Activated naive CD8-positive, alpha-beta T cell (primary cell): ENCODE measurements around the gene CCDC88A.

Experiments used
- H3K27ac Mint-ChIP-seq: one replicate; pipeline ENCODE4 v1.8.0; 2021; ENCODE audit warnings: mixed read lengths
- H3K27me3 Mint-ChIP-seq: one replicate; pipeline ENCODE4 v1.8.0; 2021; ENCODE audit warnings: mixed read lengths
- H3K36me3 Mint-ChIP-seq: one replicate; pipeline ENCODE4 v1.8.0; 2021; ENCODE audit warnings: mixed read lengths
- H3K4me1 Mint-ChIP-seq: one replicate; pipeline ENCODE4 v1.8.0; 2021; ENCODE audit warnings: low read depth, mixed read lengths
- H3K4me3 Mint-ChIP-seq: one replicate; pipeline ENCODE4 v1.8.0; 2021; ENCODE audit warnings: mild to moderate bottlenecking, mixed read lengths
- H3K9me3 Mint-ChIP-seq: one replicate; pipeline ENCODE4 v1.8.0; 2021; ENCODE audit warnings: low read depth, mixed read lengths

CCDC88A gene

GRCh38 chr2:55431982-55432627 lies 12.4 kb upstream of the CCDC88A start:
- H3K27me3 Mint-ChIP-seq, result peaks cover 1% of the 10 kb centered on the region
- H3K27ac Mint-ChIP-seq, result no peak overlapping the region
- no peaks in the 10 kb centered on the region for H3K9me3 Mint-ChIP-seq
- H3K4me1 Mint-ChIP-seq, result peaks cover 6% of the 10 kb centered on the region
- no peaks in the 10 kb centered on the region for H3K36me3 Mint-ChIP-seq
- no peak overlapping the region for H3K4me3 Mint-ChIP-seq

DNA sequence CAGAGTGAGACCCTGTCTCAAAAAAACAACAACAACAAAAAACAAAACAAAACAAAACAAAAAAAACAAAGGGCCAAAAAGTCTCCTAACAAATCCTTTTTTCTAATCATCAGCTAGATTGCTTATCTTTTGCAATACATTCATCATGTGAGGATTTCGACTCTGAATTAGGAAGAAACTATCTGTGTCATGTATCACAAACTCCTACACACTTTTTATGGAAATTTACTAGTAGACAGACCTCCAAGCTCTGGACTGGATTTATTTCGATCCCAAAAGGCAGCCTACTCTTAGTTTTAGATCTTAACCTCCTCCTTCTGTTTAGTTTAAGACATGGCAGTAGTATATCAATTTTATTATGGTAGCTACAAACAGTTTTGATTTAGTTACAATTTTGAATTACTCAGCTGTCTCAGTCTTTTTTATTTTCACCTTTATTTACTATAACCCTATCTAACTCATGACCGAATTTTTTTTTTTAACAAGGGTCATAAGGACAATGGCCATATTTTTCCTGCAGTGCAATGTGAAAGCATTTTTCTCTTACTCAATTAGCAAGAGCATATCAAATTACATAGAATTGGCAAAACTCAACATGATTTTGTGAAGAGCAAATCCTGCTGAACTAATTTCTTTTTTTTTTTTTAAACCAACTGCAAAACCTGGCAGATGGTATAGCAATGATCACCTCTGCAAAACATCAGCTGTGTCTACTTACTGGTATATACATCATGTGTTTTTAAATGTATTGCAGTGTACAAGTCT lies 10.7 kb upstream of the CCDC88A start:
- Mint-ChIP-seq H3K9me3 (no peaks in the 10 kb centered on the region), H3K27ac (no peak overlapping the region), H3K4me3 (no peak overlapping the region), H3K36me3 (no peaks in the 10 kb centered on the region), H3K4me1 (peaks cover 6% of the 10 kb centered on the region), H3K27me3 (peaks cover 4% of the 10 kb centered on the region)

DNA sequence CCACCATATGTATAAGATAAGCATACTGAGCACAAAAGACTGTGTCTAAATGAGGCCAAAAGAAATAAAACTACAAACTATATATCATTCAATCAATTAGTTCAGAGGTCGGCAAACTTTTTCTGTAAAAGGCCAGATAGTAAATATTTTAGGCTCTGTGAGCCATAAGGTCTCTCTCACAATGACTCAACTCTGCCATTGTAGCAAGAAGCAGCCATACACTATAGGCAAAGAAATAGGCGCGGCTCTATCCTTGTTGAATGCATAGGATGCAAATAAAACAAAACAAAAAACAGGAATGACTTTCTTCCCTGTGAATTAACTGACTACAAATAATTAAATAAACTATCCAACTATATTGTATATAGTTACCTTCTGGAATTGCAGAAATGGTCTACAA lies 8.6 kb upstream of the CCDC88A start:
- Mint-ChIP-seq H3K4me1 (peaks cover 6% of the 10 kb centered on the region), H3K27me3 (peaks cover 6% of the 10 kb centered on the region), H3K36me3 (peaks cover 4% of the 10 kb centered on the region), H3K9me3 (no peaks in the 10 kb centered on the region), H3K4me3 (no peak overlapping the region), H3K27ac (no peak overlapping the region)

DNA sequence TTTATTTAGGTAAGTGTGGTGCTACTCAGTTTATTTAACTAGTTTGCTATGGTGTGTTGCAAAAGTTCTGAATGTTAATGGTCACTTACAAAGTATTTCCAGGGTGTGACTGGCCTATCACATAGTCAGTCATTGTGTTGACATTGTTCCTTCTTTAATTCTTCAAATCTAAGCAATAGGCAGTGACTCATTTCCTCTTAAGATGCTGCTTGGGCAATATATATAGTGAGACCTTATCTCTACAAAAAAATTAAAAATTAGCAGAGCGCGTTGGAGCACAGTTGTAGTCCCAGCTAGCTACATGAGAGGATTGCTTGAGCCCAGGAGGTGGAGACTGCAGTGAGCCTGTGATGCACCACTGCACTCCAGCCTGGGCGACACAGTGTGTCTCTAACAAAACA lies 5.8 kb upstream of the CCDC88A start:
- no peak overlapping the region for H3K27ac Mint-ChIP-seq
- peaks cover 10% of the 10 kb centered on the region for H3K4me1 Mint-ChIP-seq
- H3K9me3 Mint-ChIP-seq, result no peaks in the 10 kb centered on the region
- H3K27me3 Mint-ChIP-seq, result peaks cover 6% of the 10 kb centered on the region
- no peak overlapping the region for H3K4me3 Mint-ChIP-seq
- H3K36me3 Mint-ChIP-seq, result peaks cover 4% of the 10 kb centered on the region

DNA sequence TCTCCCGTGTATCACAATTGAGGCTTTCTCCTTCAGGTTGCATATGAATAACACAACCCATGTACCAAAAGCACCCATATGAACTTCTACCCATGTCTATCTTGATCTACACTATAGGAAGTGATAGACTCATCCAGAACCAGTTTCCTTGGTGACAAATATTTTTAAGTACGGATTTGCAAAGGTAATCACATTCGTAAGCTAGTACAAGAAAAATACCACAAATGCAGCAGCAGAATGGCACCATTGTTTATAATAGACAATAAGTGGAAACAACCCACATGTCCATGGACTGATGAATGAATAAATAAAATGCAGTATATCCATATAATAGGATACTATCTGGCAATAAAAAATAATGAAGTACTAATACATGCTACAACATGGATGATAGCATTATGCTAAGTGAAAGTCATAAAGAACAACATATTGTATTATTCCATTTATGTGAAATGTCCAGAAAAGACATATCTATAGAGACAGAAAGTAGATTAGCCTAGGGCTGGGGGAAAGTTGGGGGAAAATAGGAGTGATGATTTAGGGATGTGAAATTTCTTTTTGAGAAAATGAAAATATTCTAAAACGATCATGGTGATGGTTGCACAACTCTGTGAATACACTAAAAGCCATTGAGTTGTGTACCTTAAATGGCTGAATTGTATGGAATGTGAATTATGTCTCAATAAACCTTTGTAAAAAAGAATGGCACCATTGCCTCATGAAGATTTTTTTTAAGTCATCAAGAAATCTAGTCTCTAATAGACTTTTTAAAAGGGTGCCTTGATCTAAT lies 3.4 kb upstream of the CCDC88A start:
- Mint-ChIP-seq H3K27ac (no peak overlapping the region), H3K4me3 (no peak overlapping the region), H3K9me3 (no peaks in the 10 kb centered on the region), H3K36me3 (peaks cover 4% of the 10 kb centered on the region), H3K4me1 (peaks cover 25% of the 10 kb centered on the region), H3K27me3 (peaks cover 6% of the 10 kb centered on the region)

DNA sequence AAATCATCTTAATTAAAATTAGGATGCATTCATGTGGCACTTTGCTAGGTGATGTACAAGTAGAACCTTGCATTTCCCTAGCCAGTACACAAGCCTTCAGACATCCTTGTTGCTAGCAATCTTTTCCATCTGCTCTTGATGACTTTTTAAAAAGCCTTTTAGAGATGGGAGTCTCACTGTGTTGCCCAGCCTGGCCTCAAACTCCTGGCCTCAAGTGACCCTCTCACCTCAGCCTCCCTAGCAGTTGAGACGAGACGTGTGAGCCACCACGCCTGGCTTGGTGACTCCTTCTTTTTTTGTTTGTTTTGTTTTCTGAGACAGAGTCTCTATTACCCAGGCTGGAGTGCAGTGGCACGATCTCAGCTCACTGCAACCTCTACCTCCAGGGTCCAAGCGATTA lies 1.7 kb upstream of the CCDC88A start:
- H3K9me3 Mint-ChIP-seq, result no peaks in the 10 kb centered on the region
- peaks cover 5% of the 10 kb centered on the region for H3K27me3 Mint-ChIP-seq
- peaks cover 4% of the 10 kb centered on the region for H3K36me3 Mint-ChIP-seq
- H3K27ac Mint-ChIP-seq, result no peak overlapping the region
- peak overlapping the region; percentile 64 for H3K4me3 Mint-ChIP-seq
- peaks cover 31% of the 10 kb centered on the region for H3K4me1 Mint-ChIP-seq

- no peak overlapping the region for H3K27ac Mint-ChIP-seq
- H3K27me3 Mint-ChIP-seq, result peaks cover 5% of the 10 kb centered on the region
- H3K4me3 Mint-ChIP-seq, result peak overlapping the region; percentile 90
- peaks cover 4% of the 10 kb centered on the region for H3K36me3 Mint-ChIP-seq
- H3K9me3 Mint-ChIP-seq, result no peaks in the 10 kb centered on the region
- H3K4me1 Mint-ChIP-seq, result peaks cover 34% of the 10 kb centered on the region
Measured at GRCh38 chr2:55420871-55421270, 1.2 kb upstream of the CCDC88A start.

GRCh38 chr2:55420439-55420725 lies 726 bp upstream of the CCDC88A start:
- H3K27me3 Mint-ChIP-seq, result peaks cover 2% of the 10 kb centered on the region
- peak overlapping the region; percentile 83 for H3K27ac Mint-ChIP-seq
- H3K9me3 Mint-ChIP-seq, result no peaks in the 10 kb centered on the region
- H3K36me3 Mint-ChIP-seq, result peaks cover 4% of the 10 kb centered on the region
- H3K4me3 Mint-ChIP-seq, result peak overlapping the region; percentile 90
- H3K4me1 Mint-ChIP-seq, result peaks cover 37% of the 10 kb centered on the region

DNA sequence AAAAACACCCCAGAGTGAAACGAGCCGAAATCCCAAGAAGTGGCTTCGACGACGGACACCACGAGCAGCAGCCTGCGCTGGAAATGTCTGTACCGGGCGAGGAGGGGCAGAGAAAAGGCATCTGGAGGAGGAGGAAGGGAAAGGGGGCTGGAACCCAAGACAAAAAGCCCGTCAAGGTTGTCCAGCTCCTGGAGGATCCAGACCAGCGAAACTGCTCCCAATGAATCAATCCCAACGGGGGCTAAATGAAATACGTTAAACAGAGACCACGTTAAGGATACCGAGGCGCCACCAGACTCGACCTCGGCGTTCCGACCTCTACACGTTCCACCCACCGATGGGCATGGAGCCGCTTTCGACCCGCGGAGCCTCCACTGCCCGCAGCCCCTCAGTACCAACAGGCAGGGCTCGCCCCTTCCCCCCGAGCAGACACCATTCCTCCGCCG lies 400 bp downstream of the CCDC88A start:
- no peaks in the 10 kb centered on the region for H3K9me3 Mint-ChIP-seq
- peak overlapping the region; percentile 90 for H3K4me3 Mint-ChIP-seq
- no peaks in the 10 kb centered on the region for H3K36me3 Mint-ChIP-seq
- peak overlapping the region; percentile 77 for H3K27ac Mint-ChIP-seq
- no peaks in the 10 kb centered on the region for H3K27me3 Mint-ChIP-seq
- H3K4me1 Mint-ChIP-seq, result peaks cover 38% of the 10 kb centered on the region

DNA sequence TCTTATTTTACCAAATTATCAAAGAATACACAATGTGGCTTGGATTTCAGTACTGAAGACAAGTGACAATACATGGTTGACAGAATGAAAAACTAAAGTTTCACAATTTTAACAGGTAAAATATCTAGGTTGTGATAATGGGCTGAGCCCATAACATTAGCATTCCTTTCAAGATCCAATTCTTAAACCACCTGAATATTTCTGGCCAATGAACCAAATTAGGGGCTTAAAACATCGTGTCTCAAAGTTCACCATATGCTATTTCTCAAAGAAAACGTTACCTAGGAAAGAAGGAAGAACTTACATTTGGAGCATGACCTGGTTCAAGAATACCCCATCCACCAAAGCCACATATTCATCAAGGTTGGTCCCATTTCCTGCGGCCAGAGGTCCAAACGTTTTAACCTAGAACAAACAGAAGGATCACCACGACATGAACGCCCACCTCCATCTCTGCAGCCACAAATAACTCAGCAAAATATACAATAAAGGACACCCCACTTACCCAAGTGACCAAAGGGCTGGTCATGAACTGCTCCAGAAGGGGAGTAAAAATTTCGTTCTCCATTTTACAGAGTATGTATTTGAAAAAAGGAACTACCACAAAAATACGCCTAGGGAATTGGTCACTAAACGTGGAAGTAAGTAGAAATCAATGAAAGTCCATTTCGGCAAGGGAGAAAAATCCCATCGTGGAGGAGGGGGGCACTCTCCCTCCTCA lies 984 bp downstream of the CCDC88A start:
- peak overlapping the region; percentile 77 for H3K27ac Mint-ChIP-seq
- peaks cover 38% of the 10 kb centered on the region for H3K4me1 Mint-ChIP-seq
- H3K9me3 Mint-ChIP-seq, result no peaks in the 10 kb centered on the region
- H3K27me3 Mint-ChIP-seq, result no peaks in the 10 kb centered on the region
- H3K36me3 Mint-ChIP-seq, result no peaks in the 10 kb centered on the region
- peak overlapping the region; percentile 90 for H3K4me3 Mint-ChIP-seq

GRCh38 chr2:55418072-55418471 lies 1.6 kb downstream of the CCDC88A start:
- Mint-ChIP-seq H3K9me3 (no peaks in the 10 kb centered on the region), H3K4me1 (peaks cover 38% of the 10 kb centered on the region), H3K36me3 (no peaks in the 10 kb centered on the region), H3K4me3 (peak overlapping the region; percentile 90), H3K27me3 (no peaks in the 10 kb centered on the region), H3K27ac (peak overlapping the region; percentile 77)

GRCh38 chr2:55416786-55417568 lies 2.7 kb downstream of the CCDC88A start:
- Mint-ChIP-seq H3K36me3 (no peaks in the 10 kb centered on the region), H3K4me3 (no peak overlapping the region), H3K9me3 (no peaks in the 10 kb centered on the region), H3K27me3 (no peaks in the 10 kb centered on the region), H3K27ac (no peak overlapping the region), H3K4me1 (peaks cover 38% of the 10 kb centered on the region)

DNA sequence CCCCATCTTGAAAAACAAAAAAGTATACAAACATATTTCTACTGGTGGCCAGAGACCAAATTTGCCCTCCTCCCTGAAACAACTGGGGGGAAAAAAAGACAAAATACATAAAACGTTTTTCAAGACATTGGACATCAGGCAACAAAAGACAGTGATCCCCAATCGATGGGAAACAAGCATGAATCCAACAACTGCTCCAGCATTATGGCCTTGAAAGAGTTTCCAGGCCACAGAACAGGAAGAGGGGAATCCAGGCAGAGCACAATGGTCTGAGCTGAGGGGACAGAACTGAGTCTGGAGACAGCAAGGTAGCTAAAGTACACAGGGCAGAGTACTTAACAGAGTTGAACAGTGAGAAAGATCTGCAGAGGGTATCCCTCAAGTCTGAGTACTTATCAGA lies 4.4 kb downstream of the CCDC88A start:
- Mint-ChIP-seq H3K4me1 (peaks cover 27% of the 10 kb centered on the region), H3K9me3 (no peaks in the 10 kb centered on the region), H3K4me3 (no peak overlapping the region), H3K36me3 (no peaks in the 10 kb centered on the region), H3K27me3 (no peaks in the 10 kb centered on the region), H3K27ac (peak overlapping the region; percentile 23)
